NCI-H345 (cell line): ENCODE results near the gene QRICH1.

ENCODE experiments used
- DNase-seq: peaks from one replicate; lab custom pipeline; 2025; lab: John Stamatoyannopoulos, UW

QRICH1 gene

DNA sequence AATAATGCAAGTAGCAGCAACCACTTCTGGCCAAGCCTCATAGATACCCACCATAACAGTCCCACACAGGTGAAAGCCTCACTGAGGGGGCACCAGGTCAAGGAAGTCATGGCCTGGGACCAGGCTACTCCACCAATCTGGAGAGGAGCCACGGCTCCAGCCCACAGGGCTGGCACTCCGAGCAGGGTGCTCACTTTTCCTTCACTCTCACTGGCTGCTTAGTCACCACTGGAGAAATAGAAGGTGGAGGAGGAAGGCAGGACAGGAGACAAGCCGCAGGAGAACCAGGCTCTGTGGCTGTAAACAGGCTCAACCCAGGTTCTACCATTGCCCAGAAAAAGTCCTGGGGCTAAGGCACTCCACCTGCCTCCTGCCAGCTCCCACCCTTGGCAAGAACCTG, 25.6 kb upstream of the QRICH1 start:
- DNase-seq = no peak

DNA sequence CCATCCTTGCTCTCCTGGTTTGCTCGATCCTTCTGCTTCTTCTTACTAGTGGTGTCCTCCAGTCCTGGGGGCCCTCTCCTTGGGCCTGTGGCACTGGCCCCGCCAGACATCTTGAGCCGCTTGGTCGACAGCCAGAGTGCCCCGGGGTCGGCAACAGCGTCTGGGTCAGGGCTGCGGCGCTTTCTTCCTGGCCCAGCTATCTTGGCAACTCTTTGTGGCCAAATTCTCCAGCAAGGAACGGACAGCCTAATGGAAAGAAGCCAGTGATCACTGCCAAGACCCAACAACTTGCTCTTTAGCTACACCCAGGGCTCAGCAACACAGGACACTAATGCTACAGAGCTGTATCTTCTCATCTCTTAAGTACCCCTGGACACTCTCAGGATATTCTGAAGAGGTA, 25.2 kb upstream of the QRICH1 start:
- no peak for DNase-seq

GRCh38 chr3:49112262-49112661, 18.4 kb upstream of the QRICH1 start:
- no peak for DNase-seq

DNA sequence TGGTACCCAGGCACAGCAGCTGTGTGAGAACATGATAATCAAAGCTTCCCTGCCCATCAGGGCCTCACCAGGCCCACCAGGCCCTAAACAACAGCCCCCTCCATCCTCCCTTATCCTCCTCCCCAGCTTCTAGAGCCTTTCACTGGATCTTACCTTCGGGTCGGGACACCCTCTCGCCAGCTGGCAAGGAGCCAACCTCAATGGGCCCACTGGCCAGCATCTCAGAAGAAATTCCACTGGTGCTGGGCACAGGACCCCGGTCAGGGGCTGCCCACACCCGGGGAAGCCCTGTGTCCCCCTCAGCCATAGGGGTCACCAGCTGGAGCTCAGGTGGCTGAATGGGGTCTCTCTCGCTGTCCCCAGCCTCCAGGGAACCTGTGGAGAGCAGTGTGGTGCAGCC, 17.5 kb upstream of the QRICH1 start:
- no peak for DNase-seq

DNA sequence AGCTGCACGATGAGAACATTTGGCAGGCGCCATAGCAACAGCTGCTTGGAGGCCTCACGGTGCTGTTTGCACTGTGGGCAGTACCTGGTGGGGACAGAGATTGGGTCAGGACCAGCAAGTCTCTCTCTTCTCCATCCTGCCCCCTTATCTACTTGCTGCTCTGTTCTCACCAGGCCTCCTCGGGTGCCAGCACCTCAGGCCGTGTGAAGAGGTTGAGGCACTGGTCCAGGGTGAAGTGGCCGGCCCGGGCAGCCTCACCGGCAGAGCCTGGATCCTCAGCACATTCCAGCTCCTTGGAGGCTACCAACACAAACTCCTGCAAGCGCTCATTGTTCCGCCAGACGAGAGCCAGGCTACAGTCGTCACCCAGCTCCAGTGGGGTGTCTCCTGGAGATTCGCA, 16.9 kb upstream of the QRICH1 start:
- no peak for DNase-seq

DNA sequence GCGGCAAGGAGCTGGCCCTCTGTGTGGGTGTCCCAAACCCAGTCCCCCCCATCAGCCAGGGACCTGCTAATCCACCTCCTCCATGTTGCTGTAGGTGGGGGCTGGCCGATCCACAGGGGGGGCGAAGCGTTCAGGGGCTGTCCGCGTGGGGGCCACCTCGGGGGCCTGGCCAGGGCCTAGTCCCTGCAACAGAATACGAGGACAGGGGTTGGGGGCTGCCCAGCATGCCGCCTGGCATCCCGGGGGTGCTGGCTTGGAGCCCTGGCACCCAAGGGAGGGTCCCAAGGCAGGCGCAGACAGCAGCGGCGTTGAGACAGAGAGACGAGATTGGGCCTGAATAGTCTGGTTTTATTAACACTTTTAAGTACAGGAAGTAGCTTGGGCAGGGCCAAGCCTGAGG, 14.5 kb upstream of the QRICH1 start:
- no peak for DNase-seq

GRCh38 chr3:49104427-49105291, 10.8 kb upstream of the QRICH1 start, which contains the start of gene QARS1:
TSS of gene QARS1 (minus strand) at chr3:49104757. CDS start at chr3:49104733, 24 bp downstream.
- peak; percentile 88 for DNase-seq

DNA sequence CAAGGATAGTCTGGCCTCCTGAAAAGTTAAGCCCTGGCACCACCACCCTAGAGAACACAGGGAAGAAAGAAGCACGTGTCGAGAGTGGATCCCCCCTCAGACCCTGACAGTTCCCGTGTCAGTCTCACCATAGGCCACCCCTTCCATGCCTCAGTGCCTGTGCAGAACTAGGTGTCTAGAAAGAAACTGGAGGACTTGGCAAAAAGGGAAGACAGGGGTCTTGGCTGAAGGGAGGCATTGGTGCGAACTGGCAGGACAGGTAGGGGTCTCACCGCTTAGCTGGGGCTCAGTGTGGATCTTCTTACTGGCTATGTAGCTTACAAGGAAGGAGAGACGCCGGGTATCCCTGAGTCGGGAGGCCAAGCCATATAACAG, 10.2 kb upstream of the QRICH1 start:
- DNase-seq = no peak

- no peak for DNase-seq
Observed at GRCh38 chr3:49100046-49100615, 6.3 kb upstream of the QRICH1 start.

- DNase-seq = no peak
Observed at GRCh38 chr3:49098910-49099630, 5.2 kb upstream of the QRICH1 start.

GRCh38 chr3:49098429-49098828, 4.6 kb upstream of the QRICH1 start:
- DNase-seq = no peak

DNA sequence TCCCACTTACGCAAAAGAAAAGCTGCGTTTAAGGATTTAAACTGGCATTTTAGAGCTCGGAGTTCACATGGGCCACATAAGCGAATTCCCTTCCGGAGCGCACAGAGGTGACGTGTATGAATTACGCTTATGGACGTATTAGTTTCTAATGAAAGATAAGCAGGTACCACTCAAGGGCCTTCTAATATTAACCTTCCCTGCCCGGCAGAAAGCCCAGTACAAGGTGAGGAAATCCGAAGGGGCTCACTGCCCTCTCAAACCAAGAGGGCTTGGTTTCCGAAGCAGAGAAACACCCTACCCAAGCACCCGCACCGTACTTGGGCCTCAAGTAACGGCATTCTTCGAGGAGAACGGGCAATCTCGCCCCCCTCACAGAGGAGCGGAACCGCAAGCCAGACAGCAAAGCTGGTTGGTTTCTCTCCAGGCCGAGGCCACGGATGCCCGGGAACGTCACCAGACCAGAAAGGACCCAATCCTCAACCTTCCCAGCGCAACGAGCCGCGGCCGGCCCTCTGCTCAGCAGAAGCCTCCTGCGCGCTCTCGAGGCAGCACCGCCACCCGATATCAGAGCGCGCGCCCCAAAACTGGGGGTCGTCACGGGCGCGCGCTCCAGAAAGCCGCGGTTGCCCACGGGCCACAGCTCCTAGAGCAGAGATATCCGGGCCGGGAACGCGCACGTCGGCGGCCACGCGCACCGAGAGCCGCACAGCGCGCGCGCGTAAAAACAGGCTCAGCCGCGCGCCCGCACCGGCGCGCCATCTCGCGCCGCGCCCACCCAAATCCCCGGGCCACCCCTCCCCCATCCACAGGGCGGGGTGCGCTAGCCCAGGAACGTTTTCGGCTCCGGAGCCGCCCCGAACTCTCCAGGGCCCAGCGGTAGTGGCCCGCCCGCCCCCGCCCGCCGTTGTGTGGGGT, 676 bp downstream of the QRICH1 start:
- peak; percentile 63 for DNase-seq

- DNase-seq = peak; percentile 0
Observed at GRCh38 chr3:49081429-49081828, 12.4 kb downstream of the QRICH1 start.

GRCh38 chr3:49079270-49079669, 14.6 kb downstream of the QRICH1 start:
- no peak for DNase-seq

GRCh38 chr3:49076646-49077045, 17.2 kb downstream of the QRICH1 start:
- no peak for DNase-seq

DNA sequence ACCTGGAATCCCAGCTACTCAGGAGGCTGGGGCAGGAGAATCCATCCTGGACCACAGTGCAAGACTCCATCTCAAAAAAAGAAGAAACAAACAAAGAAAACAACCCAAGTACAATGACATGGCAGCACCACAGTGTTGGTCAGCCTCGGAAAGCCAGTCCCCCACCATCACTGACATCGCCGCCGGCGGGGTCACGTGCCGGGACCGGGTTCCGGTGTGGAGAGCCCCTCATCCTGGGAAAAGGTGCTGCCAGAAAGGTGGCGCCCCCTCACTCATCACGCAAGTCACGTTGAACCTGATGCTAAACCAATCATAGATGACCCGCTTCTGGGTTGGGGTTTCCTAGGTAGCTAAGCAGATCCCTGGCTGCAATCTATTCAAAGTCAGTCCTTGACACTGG, 17.8 kb downstream of the QRICH1 start:
- no peak for DNase-seq

- no peak for DNase-seq
Observed at GRCh38 chr3:49058011-49058410, 35.9 kb downstream of the QRICH1 start.

DNA sequence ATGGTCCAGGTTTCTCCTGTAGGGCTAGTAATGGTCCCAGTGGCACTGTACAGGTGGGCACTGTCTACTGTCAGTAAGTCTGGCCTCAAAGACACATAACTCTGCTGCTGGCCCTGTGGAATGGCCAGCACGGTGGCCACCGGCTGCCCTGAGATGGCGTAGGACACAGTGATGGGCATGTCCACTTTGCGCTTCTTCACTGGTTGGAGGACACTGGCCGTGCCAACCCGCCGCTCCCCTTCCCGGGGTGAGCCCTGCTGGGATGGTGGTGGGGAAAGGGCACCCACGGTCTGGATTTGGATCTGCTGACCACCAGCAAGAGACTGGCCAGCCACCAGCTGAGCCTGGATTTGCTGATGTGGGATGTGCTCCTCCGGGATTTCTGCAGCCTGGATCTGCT, 36.6 kb downstream of the QRICH1 start:
- no peak for DNase-seq

DNA sequence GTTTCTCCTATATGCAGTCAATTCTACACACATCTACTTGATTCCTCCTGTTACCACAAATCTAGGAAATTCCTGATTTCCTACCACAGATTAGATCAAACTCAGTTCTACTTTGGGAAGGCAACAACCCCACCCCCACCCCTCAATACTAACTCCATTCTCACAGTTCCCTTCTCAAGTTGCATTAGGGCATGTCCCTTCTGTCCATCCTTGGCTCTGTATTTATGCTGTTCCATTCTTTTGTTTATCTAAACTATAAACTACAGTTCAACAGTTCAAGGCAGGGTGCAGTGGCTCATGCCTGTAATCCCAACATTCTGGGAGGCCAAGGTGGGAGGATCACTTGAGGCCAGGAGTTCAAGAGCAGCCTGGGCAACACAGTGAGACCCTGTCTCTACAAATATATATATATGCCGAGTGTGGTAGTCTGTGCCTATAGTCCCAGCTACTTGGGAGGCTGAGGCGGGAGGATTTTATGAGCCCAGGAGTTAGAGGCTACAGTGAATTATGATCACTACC, 39.5 kb downstream of the QRICH1 start:
- no peak for DNase-seq

GRCh38 chr3:49053543-49053942, 40.3 kb downstream of the QRICH1 start:
- no peak for DNase-seq

- DNase-seq = no peak
Observed at GRCh38 chr3:49035281-49035680, 58.6 kb downstream of the QRICH1 start.

DNA sequence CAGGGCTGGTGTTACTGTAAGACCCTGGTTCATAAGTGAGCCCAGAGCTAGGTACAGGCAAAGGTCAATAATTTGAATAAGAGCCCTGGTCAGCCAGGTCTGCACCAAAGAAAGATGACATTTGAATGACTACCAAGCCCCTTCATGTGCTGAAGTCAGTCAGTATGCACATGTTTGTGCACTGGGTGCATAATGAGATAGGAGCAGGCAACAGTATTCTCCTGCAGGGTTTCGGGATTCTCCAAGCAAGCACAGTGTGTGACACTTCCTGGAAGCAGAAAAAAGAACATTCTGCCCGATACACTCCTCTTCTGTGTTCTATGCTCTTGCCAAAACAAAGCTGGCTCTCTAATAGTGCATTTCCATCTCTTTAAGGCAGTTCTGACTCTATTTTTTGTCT, 59.2 kb downstream of the QRICH1 start:
- DNase-seq = no peak
